Choroid plexus epithelial cell (primary cell): ENCODE measurements around the gene HEATR5B.

ENCODE experiments used
- DNase-seq: peaks from one replicate; pipeline ENCODE4 v3.0.0-alpha.2; 2010; ENCODE audit warnings: low read depth
- H3K4me3 ChIP-seq: 2 replicates; pipeline ENCODE4 v1.5.1; 2011; ENCODE audit warnings: low read depth, mild to moderate bottlenecking, control low read depth, low read length, moderate library complexity
- TF ChIP-seq, protein P1 (sequence below): conservative IDR thresholded peaks from 2 replicates; pipeline ENCODE4 v1.5.1; 2011; ENCODE audit warnings: low read depth, mild to moderate bottlenecking, control low read depth, inconsistent platforms, low read length, moderate library complexity

The HEATR5B gene

DNA sequence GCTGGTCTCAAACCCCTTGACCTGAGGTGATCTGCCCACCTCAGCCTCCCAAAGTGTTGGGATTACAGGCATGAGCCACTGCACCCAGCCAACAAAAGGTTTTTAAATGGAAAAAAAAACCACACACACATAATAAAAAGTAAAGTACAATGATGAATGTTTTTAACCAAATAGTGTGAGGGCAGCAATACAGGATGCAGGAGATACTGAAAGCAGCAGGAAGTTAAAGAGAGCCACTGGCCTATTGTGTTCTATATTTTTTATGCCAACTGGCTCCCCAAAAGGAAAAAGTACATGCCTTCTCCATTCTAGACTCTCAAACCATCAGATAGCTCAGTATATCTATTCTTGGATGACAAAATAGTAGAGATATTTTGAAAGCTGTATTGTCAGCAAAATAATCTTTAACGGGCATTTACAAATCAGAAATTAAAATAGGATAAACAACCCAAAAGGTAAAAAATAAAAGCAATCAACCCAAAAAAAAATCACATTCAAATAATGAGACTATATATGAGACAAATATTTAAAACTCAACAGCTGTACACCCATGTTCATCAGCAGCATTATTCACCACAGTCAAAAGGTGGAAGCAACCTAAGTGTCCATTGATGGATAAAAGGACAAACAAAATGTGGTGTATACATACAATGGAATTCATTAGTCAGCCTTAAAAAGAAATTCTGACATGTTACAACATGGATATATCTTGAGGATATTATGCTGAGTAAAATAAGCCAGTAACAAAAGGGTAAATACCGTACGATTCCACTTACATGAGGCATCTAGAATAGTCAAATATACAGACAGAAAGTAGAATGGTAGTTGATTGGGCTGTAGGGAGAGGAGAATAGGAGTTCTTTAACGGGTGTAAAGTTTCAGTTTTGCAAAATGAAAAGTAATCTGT lies 26.4 kb upstream of the HEATR5B start:
- H3K4me3 ChIP-seq: no peak overlapping the region
- no peak for DNase-seq
- TF ChIP-seq, protein P1, sequence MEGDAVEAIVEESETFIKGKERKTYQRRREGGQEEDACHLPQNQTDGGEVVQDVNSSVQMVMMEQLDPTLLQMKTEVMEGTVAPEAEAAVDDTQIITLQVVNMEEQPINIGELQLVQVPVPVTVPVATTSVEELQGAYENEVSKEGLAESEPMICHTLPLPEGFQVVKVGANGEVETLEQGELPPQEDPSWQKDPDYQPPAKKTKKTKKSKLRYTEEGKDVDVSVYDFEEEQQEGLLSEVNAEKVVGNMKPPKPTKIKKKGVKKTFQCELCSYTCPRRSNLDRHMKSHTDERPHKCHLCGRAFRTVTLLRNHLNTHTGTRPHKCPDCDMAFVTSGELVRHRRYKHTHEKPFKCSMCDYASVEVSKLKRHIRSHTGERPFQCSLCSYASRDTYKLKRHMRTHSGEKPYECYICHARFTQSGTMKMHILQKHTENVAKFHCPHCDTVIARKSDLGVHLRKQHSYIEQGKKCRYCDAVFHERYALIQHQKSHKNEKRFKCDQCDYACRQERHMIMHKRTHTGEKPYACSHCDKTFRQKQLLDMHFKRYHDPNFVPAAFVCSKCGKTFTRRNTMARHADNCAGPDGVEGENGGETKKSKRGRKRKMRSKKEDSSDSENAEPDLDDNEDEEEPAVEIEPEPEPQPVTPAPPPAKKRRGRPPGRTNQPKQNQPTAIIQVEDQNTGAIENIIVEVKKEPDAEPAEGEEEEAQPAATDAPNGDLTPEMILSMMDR: no peak

DNA sequence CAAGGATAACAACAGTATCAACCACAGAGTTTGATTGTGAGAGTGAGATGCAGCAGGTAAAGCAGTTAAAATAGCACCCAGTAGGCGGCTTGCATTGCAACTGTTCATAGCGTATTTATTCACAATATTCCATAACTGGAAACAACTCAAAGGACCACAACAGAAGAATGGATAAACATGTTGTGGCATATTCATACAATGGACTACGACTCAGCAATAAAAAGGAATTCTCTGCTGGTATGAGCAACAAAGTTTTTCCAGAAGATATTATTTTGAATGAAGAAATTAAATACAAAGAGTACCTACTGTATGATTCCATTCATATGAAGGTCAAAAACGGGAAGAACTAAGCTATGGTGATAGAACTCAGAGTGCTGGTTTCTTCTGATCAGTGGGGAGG lies 25.4 kb upstream of the HEATR5B start:
- TF ChIP-seq, protein P1: no peak
- no peak for DNase-seq
- H3K4me3 ChIP-seq: no peak overlapping the region

DNA sequence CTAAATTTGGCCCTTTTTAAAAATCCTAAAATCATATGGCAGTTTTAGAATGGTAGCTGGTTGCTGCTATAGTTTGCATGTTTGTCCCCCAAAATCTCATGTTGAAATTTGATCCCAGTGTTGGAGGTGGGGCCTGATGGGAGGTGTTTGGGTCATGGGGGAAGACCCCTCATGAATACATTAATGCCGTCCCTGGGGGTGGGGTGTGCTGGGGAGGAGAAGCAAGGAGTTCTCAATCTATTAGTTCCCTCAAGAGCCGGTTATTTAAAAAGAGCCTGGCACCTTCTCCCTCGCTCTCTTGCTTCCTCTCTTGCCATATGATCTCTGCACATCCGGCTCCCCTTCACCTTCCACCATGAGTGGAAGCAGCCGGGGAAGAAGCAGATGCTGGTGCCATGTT lies 21.0 kb upstream of the HEATR5B start:
- TF ChIP-seq, protein P1: no peak
- DNase-seq: no peak
- H3K4me3 ChIP-seq: no peak overlapping the region

DNA sequence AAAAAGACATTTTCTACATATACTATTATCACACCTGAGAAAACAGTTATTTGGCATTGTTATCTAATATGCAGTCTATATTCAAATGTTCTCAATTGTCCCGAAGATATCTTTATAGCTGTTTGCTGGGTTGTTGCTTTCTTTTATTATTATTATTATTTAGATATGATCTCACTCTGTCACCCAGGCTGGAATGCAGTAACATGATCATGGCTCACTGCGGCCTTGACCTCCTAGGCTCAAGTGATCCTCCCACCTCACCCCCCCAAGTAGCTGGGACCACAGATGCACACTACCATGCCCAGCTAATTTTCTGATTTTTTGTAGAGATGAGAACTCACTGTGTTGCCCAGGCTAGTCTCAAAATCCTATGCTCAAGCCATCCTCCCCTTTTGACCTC lies 20.0 kb upstream of the HEATR5B start:
- DNase-seq: no peak
- TF ChIP-seq, protein P1: no peak
- H3K4me3 ChIP-seq: no peak overlapping the region

DNA sequence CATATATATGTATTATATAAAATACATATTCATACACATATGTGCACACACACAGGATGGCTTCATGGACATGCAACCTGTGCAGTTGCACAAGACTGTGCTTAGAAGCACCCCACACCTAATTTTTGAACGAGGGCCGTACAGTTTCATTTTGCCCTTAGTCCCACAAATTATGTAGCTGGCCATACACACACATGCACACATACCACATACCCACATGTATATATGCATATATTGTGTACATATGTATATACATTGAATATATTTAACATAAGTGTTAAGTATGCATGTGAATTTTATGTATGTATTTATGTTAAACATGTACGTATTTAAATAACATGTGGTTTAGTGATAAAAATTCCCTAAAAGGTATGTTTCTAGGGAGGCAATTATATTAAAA lies 18.4 kb upstream of the HEATR5B start:
- TF ChIP-seq, protein P1: no peak
- DNase-seq: no peak
- no peak overlapping the region for H3K4me3 ChIP-seq

DNA sequence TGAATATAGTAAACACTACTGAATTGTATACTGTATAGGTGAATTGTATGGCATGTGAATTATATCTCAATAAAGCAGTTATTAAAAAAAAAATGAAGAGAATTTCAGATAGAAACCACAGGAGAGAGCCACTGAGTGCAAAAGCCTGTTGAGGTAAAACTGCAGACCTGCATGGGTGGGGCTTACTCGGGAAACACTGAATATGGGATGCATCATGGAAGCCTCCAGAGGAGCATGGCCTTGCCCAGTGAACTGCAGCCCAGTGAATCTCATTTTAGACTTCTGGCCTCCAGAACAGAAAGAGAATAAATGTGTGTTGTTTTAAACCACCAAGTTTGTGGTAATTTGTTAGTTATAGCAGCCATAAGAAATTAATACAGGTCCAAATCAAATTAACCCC lies 15.9 kb upstream of the HEATR5B start:
- TF ChIP-seq, protein P1: no peak
- no peak overlapping the region for H3K4me3 ChIP-seq
- DNase-seq: no peak
